Hematopoietic multipotent progenitor cell (in vitro differentiated cells): Measurements from ENCODE around the gene SPRED1. TPM values are rescaled to one million over a fixed set of nuclear protein-coding genes. Genes with fewer than 3 reads are reported as not detected.
"Not testable (repeated sequence)": the region's sequence is repeated elsewhere in the genome, so short reads cannot be mapped to it uniquely, and the experiment has no call there.

Experiments
- DNase-seq, 3 donors: peaks; one replicate each; pipeline ENCODE4 v3.0.0-alpha.2; 2011 to 2015; ENCODE audit warnings: low read depth in 2 of 3, low spot score in 2 of 3
- total RNA-seq: library from RNA; depleted of rRNA; stranded (reverse); fragments of >200 nt; gene quantifications from one replicate; pipeline ENCODE4 v1.2.3, GENCODE V29; 2012

The SPRED1 gene
- total RNA-seq, 1 donor = 2.4 TPM

DNA sequence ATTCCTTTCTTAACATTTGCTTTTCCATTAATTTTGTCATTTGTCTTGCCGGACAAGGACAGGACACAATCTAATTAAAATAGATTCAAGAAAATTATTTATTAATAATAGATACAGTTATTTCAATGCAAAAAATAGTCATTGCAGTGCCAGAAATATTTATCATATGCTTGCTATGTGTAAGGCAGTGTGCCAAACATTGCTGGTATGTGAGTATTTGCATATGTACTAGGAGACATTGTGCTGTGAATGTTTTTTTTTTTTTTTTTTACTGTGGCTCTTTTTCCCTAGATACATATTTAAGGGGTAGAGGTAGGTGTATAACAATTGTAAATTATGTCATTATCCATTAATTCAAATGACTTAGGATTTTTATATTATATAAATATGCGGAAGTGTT lies 23.3 kb downstream of the SPRED1 start:
- DNase-seq = no peak

DNA sequence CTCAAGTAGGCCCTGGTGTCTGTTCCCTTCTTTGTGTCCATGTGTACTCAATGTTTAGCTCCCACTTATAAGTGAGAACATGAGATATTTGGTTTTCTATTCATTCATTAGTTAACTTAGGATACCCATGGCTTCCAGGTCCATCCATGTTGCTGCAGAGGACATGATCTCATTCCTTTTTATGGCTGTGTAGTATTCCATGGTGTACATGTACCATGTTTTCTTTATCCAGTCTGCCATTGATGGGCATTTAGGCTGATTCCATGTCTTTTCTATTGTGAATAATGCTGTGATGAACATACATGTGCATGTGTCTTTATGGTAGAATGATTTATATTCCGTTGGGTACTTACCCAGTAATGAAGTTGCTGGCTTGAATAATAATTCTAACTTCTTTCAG lies 24.6 kb downstream of the SPRED1 start:
- not testable (repeated sequence) for DNase-seq

DNA sequence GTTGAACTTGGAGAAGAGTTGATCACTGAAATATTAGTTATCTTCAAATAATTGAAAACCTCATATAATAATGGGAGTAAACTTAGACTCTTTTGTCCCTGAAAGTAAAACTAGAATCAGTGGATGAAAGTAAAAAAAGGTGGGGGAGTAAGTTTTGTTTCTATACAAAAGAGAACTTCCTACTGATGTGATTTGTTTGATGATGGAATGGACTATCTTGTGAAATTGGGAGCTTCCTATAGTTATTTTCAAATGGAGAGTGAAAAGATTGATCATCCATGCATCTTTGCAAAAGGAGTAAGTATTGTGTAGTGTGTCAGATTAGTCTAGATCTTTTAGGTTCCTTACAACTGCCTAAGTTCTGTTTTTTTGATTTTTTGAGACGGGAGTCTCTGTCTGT lies 28.4 kb downstream of the SPRED1 start:
- DNase-seq = no peak

DNA sequence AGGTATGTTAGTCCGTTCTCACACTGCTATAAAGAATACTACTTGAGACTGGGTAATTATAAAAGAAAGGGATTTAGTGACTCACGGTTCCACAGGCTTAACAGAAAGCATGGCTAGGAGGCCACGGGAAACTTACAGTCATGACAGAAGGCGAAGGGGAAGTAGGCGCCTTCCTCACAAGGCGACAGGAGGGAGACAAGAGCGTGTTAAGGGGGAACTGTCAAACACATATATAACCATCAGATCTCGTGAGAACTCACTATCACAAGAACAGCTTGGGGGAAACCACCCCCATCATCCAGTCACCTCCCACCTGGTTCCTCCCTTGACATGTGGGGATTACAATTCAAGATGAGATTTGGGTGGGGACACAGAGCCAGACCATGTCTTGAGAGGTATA lies 30.4 kb downstream of the SPRED1 start:
- DNase-seq = peak in 2 of 3 donors; percentile 5 to 28

DNA sequence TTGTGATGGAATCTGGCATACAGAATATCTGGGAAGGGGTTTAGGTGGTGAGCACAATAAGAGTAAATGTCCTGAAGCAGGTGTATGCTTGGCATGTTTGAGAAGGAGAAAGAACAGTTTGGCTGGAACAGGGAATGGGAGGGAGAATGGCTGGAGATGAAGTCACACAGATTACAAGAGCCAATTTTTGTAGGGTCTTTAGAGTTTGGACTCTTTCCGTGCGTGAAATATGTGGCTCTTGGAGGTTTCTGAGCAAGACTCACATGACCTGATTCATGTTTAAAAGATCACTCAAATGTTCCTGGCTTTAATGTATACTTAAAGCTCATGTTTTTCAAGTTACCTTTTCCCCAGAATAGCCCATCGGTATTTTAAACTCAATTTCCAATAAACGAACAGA lies 32.8 kb downstream of the SPRED1 start:
- DNase-seq = no peak

DNA sequence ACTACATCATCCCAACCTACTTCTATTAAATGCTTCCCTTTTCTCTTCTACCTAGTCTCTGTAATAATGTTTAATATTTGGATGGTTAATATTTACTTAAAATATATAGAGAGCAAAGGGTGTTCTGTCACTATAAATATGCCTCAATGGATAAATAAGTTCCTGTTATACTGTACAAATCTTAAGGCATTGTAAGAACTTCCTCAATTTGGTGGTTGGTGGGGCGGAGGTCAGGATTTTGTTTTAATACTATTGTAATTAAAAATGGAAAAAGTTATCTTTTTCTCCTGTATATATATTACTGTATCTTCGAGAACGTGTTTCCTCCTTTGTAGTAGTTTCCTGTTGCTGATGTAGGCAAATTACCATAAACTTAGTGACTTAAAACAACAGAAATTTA lies 41.5 kb downstream of the SPRED1 start:
- DNase-seq = peak in 1 of 3 donors; percentile 41

DNA sequence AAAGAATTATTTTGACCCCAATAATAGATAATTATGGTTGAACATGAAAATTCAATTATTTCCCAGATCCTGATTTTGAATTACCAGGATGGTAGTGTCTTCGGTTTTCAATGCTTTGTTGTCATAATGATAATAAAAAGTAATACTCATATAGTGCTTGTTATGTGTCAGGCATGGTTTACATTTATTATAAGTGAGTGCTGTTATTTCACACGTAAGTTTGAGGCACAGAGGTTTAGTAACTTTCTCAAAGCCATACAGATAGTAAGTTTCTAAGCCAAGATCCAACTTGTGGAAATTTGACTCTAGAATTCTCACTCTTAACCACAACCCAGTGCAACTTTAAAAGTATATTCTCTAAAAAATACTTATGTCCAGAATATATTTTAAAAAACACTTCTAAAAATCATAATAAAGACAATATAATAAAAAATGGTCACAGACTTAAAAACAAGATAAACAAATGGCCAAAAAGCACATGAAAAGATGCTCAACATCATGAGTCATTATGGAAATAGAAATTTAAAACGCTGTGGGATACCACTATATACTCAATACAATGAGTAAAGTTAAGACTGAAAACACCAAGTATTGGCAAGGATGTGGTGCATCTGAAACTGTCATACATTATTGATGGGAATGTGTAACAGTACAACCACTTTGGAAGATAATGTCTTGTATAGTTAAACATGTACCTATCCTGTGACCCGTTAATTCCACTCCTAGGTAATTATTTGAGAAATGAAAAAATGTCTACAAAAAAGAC lies 45.2 kb downstream of the SPRED1 start:
- DNase-seq = no peak

DNA sequence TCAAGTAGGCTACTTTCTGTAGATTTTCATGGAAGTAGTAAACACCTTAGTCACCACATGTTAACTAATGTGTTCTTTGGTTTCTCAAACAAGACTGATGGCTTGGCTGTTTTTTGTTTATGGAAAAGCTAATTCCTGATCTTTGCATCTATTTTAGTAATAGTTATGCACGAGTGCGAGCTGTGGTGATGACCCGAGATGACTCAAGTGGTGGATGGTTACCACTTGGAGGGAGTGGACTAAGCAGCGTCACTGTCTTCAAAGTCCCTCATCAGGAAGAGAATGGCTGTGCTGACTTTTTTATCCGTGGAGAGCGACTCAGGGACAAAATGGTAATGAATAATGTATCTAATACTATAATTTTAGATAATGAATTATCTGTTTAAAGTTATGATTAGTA lies 46.6 kb downstream of the SPRED1 start:
- DNase-seq = no peak

DNA sequence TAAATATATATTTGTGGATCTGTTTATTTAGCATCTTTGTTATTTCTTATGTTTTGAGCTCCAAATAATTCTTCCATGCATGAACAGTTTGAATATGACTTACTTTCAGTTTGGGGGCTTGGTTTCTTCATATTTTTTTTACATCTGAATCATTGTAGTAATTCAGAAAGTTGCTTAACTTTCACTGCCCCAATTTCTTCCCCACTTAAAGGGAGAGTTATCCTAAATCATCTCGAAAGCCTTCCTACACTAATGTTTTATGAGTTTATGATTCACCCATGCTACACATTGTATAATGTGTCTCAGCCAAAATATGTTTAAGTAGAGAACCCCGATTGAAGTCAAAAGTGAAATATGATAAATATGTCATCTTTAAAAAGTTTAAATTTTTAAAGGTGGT lies 47.8 kb downstream of the SPRED1 start:
- DNase-seq = no peak

DNA sequence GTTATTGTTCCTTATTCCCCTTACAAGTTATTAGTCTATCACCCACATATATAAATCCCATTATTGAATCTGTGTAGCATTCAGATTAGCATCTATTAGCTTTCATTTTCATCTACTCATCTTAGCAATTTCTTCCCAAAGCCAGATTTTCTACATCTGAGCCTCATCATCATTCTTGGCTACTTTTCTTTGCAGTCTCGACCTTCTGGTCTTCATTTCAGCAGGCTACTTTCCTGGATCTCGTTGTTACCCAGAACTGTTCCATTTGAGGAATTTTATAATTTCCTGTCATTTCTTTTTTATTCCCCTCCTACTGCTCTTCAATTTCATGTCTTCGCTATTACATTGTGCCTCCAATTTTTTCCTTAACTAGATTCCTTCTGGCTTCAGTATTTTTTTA lies 51.8 kb downstream of the SPRED1 start:
- no peak for DNase-seq

DNA sequence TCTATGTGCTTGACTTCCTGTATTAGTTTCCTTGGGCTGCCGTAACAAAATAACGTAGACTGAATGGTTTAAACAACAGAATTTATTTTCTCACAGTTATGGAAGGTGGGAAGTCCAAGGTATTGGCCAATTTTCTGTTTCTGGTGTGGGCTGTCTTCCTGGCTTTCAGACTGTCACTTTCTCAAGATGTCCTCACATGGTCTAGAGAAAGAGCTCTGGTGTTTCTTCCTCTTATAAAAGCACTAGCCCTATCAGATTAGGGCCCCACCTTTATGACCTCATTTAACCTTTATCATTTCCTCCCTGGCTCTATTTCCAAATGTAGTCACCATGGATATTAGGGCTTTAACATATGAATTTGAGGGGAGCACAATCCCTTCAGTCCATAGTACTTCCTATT lies 54.6 kb downstream of the SPRED1 start:
- no peak for DNase-seq

DNA sequence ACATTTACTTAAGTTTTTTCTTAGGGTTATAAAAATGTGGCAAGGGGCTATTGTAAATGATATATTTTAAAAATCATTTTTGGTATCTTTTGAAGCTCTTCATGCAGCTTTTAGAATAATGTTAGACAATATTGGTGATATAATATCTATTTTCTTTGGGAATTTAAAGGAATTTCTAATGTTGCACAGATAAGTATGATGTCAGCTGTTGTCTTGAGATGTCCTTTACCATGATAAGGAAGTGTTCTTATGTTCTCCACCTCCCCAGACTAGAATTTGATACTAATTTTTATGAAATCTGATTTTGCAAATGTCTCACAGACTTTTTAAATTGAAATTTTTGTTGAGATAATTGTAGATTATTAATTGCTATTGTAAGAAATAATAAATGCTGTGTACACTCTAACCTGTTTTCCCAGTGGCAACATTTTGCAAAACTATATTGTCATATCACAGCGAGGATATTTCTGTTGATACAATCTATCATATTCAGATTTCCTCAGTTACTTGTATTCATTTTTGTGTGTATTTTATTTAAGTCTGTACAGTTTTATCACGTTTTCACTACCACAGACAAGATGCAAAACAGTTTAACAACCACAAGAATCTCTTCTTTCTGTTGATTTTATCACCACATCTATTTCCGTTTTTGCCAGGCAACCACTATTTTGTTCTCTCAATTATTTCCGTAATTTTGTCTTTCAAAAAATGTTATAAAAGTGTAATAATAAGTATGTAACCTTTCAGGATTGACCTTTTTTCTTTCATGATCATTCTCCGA lies 55.4 kb downstream of the SPRED1 start:
- no peak for DNase-seq

DNA sequence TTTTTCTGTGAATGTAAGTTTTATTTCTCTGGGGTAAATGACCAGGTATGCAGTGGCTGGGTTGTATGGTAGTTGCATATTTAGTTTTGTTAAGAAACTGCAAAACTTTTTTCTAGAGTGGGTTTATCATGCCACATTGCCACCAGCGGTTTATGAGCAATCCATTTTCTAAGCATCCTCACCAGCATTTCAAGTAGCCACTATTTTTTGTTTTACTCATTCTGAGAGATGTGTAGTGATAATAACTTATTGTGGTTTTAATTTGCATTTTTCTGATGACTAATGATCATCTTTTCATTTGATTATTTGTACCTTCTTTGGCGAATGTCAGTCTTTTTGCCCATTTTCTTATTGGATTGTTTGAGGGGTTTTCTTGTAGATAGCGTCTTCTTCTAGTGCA lies 56.2 kb downstream of the SPRED1 start:
- no peak for DNase-seq

DNA sequence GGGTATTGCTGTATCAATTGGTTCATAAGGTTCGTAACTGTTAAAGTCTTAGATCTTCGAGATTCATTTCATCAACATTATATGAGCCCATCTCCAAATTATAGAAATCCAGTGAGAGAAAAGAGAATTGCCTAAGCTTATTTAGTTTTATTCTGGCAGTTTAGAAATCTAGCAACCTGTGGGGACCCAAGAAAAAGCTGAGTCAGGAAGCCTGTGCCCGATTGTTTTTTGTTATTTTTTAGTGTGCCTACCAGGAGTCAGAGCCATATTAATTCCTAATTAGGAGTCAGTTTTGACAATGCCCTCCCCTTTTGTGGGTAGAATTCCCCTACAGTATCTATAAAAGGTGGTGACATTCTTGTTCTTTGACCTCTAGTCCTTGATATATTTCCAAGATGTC lies 59.6 kb downstream of the SPRED1 start:
- DNase-seq = no peak

DNA sequence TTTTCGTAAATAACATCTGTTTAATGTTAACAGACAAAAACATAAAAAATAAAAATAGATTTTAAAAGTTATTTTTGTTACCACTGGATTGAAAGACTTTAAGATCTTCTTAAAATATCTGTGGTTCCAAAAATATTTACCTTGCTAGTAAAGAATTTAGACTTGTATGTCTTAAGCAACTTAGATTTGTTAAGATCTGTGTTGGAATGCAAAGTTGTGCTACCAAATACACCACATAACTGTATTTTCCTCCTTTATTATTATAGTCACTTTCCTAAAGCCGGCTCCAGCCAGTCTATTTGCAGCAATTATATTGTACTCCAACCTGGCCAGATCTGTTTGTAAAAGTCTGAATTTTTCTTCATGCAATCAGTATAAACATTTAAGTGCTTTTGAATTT lies 63.7 kb downstream of the SPRED1 start:
- no peak for DNase-seq

DNA sequence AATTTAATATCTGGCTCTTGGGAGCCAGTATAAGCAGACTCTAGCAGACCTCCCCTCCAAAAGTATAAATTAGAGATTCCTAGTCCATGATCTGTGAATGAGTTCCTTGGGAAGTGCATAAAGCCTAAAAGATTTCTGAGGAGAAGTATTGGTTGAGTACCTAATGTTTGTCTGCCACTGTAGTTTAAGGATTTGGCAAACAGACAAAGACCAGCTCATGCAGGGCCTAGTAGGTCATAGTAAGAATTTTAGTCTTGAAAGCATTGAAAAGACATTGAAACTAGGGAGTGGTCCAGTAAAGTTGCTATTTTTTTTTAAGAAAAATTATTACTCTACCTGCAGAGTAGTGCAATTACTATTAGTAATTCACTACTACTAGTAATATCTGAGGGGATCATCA lies 67.5 kb downstream of the SPRED1 start:
- no peak for DNase-seq

DNA sequence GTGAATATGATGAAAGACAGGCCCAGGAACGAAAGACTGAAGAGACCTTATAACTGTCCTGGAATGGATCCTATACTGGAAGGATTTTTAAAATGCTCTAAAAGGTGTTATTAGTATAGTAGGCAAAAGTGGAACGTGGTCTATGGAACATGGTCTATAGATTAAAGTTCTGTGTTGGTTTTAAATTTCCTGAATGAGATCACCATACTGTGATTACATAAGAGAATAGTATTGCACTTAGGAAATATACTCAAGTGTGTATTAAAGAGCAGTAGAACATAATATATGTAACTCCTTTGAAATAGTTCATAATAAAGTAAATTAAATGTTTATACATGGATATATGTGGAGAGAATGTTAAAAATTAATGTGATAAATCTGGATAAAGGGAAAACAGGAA lies 68.2 kb downstream of the SPRED1 start:
- no peak for DNase-seq

DNA sequence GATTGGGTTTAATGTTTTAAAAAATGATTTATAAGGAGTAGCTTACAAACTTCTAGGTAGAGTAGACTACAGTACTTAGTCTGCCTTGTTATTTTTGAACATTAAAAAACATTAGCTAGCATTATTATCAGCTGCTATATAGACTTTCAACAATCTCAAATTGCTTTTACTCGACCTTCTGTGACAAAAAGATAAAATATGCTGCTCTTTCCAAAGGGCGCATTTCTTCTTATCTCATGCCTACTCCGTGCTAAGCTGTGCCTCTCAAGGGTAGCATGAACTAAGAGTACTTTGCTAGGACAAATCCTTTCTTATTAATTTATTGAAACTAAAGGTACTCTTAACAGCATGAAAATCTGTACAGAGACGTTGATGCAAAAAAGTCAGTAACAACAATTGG lies 71.3 kb downstream of the SPRED1 start:
- no peak for DNase-seq

DNA sequence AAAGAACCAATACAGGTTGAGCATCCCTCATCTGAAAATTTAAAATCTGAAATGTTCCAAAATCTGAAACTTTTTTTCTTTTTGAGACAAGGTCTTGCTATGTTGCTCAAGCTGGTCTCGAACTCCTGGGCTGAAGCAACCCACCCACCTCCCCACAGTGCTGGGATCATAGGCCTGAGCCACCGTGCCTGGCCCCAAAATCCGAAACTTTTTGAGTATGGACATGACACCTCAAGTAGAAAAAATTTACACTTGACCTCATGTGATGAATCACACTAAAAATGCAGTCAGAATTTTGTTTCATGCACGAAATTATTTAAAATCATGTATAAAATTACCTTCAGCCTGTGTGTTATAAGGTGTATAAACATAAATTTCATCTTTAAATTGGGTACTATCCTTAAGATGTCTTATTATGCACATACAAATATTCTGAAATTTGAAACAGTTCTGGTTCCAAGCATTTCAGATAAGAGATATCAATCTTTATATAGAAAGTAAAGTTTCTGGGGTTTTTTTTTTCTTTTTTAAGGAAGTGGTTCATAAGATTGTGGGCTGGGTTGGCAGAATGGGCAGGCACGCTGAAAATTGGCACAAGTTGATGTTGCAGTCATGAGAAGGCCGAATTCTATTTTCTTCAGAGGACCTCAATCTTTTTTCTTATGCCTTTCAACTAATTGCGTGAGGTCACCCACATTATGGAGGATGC lies 72.5 kb downstream of the SPRED1 start:
- DNase-seq = peak in 2 of 3 donors; percentile 39 to 65

DNA sequence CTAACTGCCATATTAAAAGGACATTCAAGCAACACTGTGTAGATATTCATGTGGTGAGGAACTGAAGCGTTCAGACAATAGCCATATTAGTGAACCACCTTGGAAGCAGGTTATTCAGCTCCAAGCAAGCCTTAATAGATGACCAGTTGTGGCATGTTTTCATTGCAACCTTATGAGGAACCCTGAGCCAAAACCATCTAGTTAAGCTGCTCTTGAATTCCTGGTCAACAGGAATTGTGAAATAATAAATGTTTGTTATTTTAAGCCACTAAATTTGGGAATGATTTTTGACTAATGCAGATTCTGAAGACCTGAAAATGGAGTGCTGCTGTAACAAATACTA lies 73.0 kb downstream of the SPRED1 start:
- no peak for DNase-seq

DNA sequence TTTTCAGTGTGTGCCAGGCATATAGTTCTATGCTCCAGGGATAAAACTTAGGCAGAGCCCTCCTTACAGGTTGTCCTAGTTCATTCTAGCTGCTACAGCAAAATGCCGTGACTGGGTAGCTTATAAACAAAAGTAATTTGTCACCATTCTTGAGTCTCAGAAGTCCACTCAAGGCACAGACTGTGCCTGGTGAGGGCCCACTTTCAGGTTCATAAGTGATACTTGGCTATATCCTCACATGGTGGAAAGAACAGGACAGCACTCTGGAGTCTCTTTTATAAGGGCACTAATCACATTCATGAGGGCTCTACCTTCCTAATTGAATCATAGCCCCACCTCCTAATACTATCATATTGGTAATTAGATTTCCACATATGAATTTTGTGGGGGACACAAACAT lies 80.1 kb downstream of the SPRED1 start:
- no peak for DNase-seq

DNA sequence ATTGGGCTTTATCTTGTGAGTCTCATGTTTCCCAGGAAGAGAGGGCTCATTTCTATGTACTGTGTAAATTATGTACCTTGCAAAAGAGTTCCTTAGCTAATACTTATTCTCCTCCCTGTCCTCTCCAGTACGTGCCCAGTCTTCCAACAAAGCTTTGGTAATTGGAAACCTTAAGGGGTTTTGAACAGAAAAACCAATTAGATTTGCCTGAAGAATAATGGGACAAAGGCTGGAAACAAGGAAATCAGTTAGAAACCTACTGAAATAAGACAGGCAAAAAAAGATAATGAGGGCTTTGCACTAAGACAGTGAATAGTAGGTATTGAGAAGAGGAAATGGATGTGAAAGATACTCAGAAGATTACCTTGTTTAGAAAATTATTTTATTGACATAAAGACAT lies 82.5 kb downstream of the SPRED1 start:
- DNase-seq = no peak
